AG09319 (cell line): ENCODE data around the gene STXBP3.

Experiments
- DNase-seq: peaks from one replicate; pipeline ENCODE4 v3.0.0-alpha.2; 2010; ENCODE audit warnings: low read depth; ENCODE audit errors: extremely low read depth
- TF ChIP-seq, protein P1 (sequence below): IDR thresholded peaks from 2 replicates; pipeline ENCODE4 v1.5.1; 2011; ENCODE audit warnings: low read depth, mild to moderate bottlenecking, inconsistent platforms, low read length, moderate library complexity

The STXBP3 gene

DNA sequence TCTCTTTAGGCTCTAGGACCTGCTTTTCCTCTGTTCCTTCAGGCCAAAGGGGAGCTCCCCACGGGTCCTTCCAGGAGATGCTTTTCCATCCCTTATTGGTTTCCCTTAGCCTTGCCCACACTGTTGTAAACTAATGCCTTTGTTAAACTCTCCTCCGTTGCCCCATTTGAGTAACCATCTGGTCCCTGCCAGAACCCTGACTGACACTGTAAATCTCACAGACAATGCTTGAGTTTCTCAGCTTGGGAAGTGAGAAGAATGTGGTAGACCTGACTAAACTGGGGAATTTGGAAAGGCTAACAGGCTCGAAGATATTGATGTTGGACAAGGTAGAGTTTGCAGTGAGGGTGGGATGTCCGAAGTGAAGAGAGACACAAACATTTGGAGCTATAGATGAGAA, 99.0 kb downstream of the STXBP3 start:
- TF ChIP-seq, protein P1, sequence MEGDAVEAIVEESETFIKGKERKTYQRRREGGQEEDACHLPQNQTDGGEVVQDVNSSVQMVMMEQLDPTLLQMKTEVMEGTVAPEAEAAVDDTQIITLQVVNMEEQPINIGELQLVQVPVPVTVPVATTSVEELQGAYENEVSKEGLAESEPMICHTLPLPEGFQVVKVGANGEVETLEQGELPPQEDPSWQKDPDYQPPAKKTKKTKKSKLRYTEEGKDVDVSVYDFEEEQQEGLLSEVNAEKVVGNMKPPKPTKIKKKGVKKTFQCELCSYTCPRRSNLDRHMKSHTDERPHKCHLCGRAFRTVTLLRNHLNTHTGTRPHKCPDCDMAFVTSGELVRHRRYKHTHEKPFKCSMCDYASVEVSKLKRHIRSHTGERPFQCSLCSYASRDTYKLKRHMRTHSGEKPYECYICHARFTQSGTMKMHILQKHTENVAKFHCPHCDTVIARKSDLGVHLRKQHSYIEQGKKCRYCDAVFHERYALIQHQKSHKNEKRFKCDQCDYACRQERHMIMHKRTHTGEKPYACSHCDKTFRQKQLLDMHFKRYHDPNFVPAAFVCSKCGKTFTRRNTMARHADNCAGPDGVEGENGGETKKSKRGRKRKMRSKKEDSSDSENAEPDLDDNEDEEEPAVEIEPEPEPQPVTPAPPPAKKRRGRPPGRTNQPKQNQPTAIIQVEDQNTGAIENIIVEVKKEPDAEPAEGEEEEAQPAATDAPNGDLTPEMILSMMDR, result no peak
- no peak for DNase-seq

DNA sequence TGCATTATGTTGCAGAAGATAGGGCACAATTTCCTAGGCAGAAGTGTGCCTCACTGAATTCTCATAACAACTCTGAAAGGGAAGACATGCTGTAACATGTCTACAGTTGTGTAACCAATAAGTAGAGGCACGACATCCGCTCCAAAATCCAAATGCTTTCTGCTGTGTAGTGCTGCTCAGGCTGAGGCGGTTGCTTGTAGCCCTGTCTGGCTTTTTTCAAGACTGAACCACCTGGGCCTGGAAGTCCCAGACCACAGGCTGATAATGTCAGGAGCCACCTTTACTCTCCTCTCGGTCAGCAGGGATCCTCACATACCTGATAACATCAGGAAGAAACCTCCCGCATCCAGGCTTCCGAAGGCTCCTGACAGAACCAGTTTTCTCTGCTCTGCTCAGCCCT, 99.5 kb downstream of the STXBP3 start:
- DNase-seq, result no peak
- TF ChIP-seq, protein P1, result no peak

DNA sequence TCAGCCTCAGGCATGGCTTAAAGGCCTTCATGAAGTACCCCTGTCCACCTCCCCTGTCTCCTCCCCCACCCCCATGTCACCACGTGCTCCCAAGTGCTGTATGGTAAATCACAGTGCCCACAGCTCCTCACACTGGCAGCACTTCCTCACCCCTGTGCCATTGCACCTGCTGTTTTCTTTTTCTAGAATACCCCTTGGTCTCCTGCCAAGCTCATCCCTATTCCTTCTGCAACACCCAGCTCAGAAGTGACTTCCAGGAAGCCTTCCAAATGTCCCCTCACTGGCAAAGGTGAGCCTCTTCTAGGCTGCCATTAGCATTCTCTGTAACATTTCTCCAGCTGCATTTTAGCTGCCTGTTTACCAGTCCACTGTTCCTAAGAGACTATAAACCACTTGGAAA, 101.0 kb downstream of the STXBP3 start:
- TF ChIP-seq, protein P1, result no peak
- no peak for DNase-seq

DNA sequence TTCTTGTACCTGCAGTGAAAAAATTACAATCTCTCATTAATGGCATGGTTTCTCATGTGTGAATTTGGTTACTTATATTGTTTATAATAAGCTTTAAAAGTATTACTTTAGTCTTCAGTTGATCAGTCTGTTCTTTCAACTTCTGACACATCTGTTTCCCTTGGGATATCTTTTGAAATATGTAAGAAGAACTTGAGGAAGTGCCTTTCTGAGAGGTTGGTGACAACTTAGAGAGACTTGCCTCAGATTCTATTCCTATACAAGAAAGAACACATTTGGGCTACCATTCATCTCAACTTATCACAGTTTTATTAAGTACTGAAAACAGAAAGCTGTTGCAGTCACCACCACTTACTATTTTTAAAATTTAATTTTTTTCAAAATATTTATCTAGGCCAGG, 102.3 kb downstream of the STXBP3 start:
- no peak for DNase-seq
- TF ChIP-seq, protein P1, result no peak

DNA sequence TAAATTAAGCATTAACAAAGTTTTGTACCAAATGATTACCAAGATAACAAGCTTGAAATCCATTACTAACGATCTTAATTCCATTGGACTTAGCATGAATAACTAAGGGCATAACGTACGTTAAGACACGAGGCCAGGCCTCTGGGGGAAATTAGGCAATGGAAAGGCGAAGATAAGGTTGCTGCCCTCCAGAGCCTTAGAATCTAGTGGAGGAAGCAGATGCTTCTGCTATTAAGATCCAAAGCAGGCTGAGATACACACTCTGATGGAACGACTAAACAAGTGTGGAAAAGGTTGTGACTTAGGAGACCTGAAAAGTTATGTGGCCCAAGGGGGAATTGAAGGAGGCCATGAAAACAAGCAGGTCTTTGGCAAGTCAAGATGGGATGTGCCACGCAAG, 104.5 kb downstream of the STXBP3 start:
- TF ChIP-seq, protein P1, result no peak
- DNase-seq, result no peak

DNA sequence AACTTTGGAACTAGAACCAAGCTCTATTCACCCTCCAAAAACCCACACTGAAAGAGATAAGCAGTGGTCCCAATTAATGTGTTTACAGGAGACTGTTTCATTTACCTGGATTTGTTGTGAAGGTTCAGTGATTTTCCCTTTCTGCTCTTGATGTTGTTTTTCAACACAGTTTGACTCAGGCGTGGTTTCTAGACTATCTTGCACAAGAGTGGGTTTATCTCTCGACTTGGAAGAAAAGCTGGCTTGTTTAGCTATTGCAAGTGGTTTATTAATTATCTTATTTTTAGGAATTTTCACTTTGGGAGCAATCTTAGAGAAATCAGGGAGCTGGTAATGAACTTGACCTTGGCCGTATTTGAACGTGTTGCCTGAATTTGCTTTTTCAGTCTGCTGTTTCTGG, 105.1 kb downstream of the STXBP3 start:
- no peak for DNase-seq
- TF ChIP-seq, protein P1, result no peak

DNA sequence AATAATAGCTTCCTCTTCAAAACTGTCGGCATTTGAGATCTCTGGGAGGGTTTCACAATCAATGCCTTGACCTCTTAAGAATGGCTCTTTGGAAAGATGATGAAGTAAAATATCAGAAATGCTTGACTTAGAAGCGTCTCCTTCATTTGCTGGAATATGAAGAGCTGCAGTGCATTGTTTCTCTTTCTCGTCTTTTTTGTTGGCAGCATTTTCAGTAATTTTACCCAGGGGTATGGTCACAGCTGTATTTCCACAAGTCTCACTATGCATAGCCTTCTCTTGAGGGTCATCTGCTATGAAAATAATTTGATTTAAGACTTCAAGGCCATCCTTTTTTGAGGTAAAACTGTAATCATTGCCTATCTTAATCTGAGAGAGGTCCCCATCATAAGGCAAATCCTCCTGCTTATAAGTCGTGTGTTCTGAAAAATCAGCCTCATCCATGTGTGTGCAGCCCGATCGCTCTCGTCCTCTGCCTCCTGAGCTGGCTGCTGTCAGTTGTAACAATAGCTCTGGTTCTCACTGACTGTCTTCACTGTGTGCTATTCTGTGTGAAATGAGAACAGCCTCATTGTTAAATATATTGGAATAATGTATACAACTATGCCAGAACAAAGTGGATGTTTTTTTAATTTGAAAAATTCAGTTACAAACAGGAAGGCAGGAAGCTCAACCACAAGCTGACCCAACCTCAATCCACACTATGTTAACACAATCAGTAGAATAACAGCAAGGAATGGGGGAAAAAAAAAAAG, 105.9 kb downstream of the STXBP3 start:
- TF ChIP-seq, protein P1, result no peak
- DNase-seq, result no peak
